GM12878 (cell line): ENCODE results near the gene SLC31A1. TPM values are rescaled to one million over a fixed set of nuclear protein-coding genes. Genes with fewer than 3 reads are reported as not detected.

Experiments
- ATAC-seq: fragments of 200-7000 bp; cut with Tn5 transposase; 3 replicates; pipeline ENCODE4 v1.9.1; 2020; ENCODE audit warnings: mild to moderate bottlenecking, moderate library complexity
- BruUV-seq: library from RNA; stranded (reverse); fragments of 400-500 nt; replicated peaks from 2 replicates; lab custom pipeline; 2021; lab: Mats Ljungman, UMichigan
- CTCF ChIA-PET: fragments of 300-600 bp; sonication (Branson Sonifier 250); formaldehyde crosslinking; extraction: SDS; loops from one replicate; lab custom pipeline; 2021; ENCODE audit warnings: inconsistent platforms; lab: Yijun Ruan, JAX
- POLR2A ChIA-PET: fragments of 350-600 bp; formaldehyde crosslinking; extraction: SDS; loops from one replicate; lab custom pipeline; 2021; ENCODE audit warnings: inconsistent platforms; lab: Charles Lee
- RAD21 ChIA-PET: fragments of 300-600 bp; sonication (Branson Sonifier 250); formaldehyde crosslinking; loops from one replicate; lab custom pipeline; 2023; ENCODE audit warnings: antibody characterized with exemption; ENCODE audit not compliant: unreplicated experiment; lab: Charles Lee
- SMC1A ChIA-PET: fragments of 300-600 bp; sonication (Branson Sonifier 250); formaldehyde crosslinking; loops from one replicate; lab custom pipeline; 2023; ENCODE audit not compliant: unreplicated experiment, uncharacterized antibody; lab: Charles Lee
- DNase-seq: peaks from one replicate; pipeline ENCODE4 v3.0.0-alpha.2; 2011; ENCODE audit warnings: low read depth, low spot score
- FAIRE-seq: peaks from 3 replicates; lab custom pipeline; 2011; peaks lifted over from hg19 to GRCh38; lab: Jason Lieb, UNC
- H2AFZ ChIP-seq: 2 replicates; pipeline ENCODE4 v1.6.0; 2011; ENCODE audit warnings: low read depth, low read length, control low read depth; ENCODE audit not compliant: control insufficient read depth
- H3K27ac ChIP-seq: 2 replicates; pipeline ENCODE4 v1.5.1; 2011; ENCODE audit warnings: control low read depth; ENCODE audit not compliant: control insufficient read depth, insufficient read depth
- H3K27me3 ChIP-seq, 2 experiments: replicated peaks in 1 of 2; 2 replicates each; pipeline versions ENCODE4 v1.6.0 to v1.6.1; 2011; ENCODE audit warnings: low read length in 1 of 2; ENCODE audit not compliant: control insufficient read depth in 2 of 2, insufficient read depth in 2 of 2
- H3K36me3 ChIP-seq, 2 experiments: 2 replicates each; pipeline ENCODE4 v1.5.1; 2011; ENCODE audit warnings: low read length in 1 of 2; ENCODE audit not compliant: control insufficient read depth in 2 of 2, insufficient read depth in 2 of 2
- H3K4me1 ChIP-seq: 2 replicates; pipeline ENCODE4 v1.6.1; 2011; ENCODE audit warnings: mild to moderate bottlenecking, low read length, moderate library complexity, mixed read lengths; ENCODE audit not compliant: control insufficient read depth, insufficient read depth
- H3K4me2 ChIP-seq: 2 replicates; pipeline ENCODE4 v1.6.0; 2011; ENCODE audit warnings: control low read depth; ENCODE audit not compliant: control insufficient read depth, insufficient read depth
- H3K4me3 ChIP-seq: fragments of 200-600 bp; sonication (generic); 2 replicates; pipeline ENCODE4 v1.5.1; 2016
- H3K79me2 ChIP-seq: 2 replicates; pipeline ENCODE4 v1.6.0; 2011; ENCODE audit warnings: low read length; ENCODE audit not compliant: control insufficient read depth, insufficient read depth
- H3K9ac ChIP-seq: 2 replicates; pipeline ENCODE4 v1.8.0; 2011; ENCODE audit warnings: low read length, control low read depth, mixed read lengths; ENCODE audit not compliant: control insufficient read depth, insufficient read depth
- H3K9me3 ChIP-seq: replicated peaks from 3 replicates; pipeline ENCODE4 v1.5.1; 2011; ENCODE audit warnings: mild to moderate bottlenecking, low read length; ENCODE audit not compliant: control insufficient read depth, insufficient read depth
- H4K20me1 ChIP-seq: 2 replicates; pipeline ENCODE4 v1.6.0; 2011; ENCODE audit not compliant: control insufficient read depth, insufficient read depth
- CBFB ChIP-seq: IDR thresholded peaks from 2 replicates; pipeline ENCODE4 v1.6.1; 2016; ENCODE audit warnings: antibody characterized with exemption, low read depth
- CEBPB ChIP-seq, 2 experiments: fragments of 150-350 bp in 1 of 2; IDR thresholded peaks; 2 replicates each; pipeline ENCODE4 v1.6.1; 2012 to 2014; ENCODE audit warnings: low read depth in 2 of 2, low read length in 2 of 2, borderline replicate concordance in 1 of 2, inconsistent platforms in 1 of 2
- EED ChIP-seq: sonication (generic); IDR thresholded peaks from 2 replicates; pipeline ENCODE4 v1.6.1; 2016; ENCODE audit warnings: antibody characterized with exemption, low read depth
- EGR1 ChIP-seq, 2 experiments: IDR thresholded peaks; 1 replicate in 1 of 2; 2 replicates in 1 of 2; pipeline ENCODE4 v1.6.1; 2011 to 2012; ENCODE audit warnings: low read depth in 2 of 2, low read length in 2 of 2, borderline replicate concordance in 1 of 2, mild to moderate bottlenecking in 1 of 2, moderate library complexity in 1 of 2
- GABPA ChIP-seq: IDR thresholded peaks from 2 replicates; pipeline ENCODE4 v1.6.1; 2014; ENCODE audit warnings: antibody characterized with exemption, low read depth, mild to moderate bottlenecking, inconsistent platforms
- SMARCA5 ChIP-seq: fragments of 450-650 bp; IDR thresholded peaks from 2 replicates; pipeline ENCODE4 v1.6.1; 2017; ENCODE audit warnings: mild to moderate bottlenecking
- SP1 ChIP-seq: IDR thresholded peaks from one replicate; pipeline ENCODE4 v1.6.1; 2011; ENCODE audit warnings: low read depth, low read length
- WGBS: methylation state at CpG from one replicate; pipeline ENCODE4 v1.1.6; 2016; ENCODE audit warnings: low lambda C conversion rate; ENCODE audit not compliant: insufficient replicate concordance, insufficient coverage; ENCODE audit errors: missing lambda C conversion rate; 5-methylcytosine and 5-hydroxymethylcytosine counted together
- in situ Hi-C: fragments of 300-500 bp; cut with MboI; formaldehyde crosslinking; loops from 9 replicates; pipeline ENCODE4 v1.14.3; 2018; ENCODE audit warnings: mixed read lengths
- intact Hi-C: fragments of 100-400 bp; cut with micrococcal nuclease; formaldehyde crosslinking; loops from one replicate; pipeline ENCODE4 v1.14.2; 2022; ENCODE audit not compliant: unreplicated experiment
- polyA plus RNA-seq, 11 experiments: library from polyadenylated mRNA; depleted of rRNA in 4 of 11; unstranded in 6 of 11; stranded (reverse) in 5 of 11; fragments of >200 nt; fragmentation: Nextera tagmentation in 4 of 11; fragmentation: Illumina TruSeq in 1 of 11; extraction: Ambion mirVana in 4 of 11; extraction: Trizol in 1 of 11; gene quantifications; 1 replicate in 1 of 11; 2 replicates in 10 of 11; pipeline versions ENCODE4 v1.2.1 to v1.2.3, GENCODE V29; 2011 to 2016; ENCODE audit warnings: inconsistent platforms in 2 of 11, missing spikeins in 2 of 11, low read depth in 1 of 11
- total RNA-seq, 4 experiments: library from RNA; depleted of rRNA in 3 of 4; stranded (reverse); fragments of >200 nt in 3 of 4; fragmentation: Illumina TruSeq in 1 of 4; extraction: Trizol in 1 of 4; gene quantifications; 2 replicates each; pipeline versions ENCODE4 v1.2.1 to v1.2.3, GENCODE V29; 2013 to 2021
- TF ChIP-seq, protein P1 (sequence below): fragments of 450-650 bp; IDR thresholded peaks from 2 replicates; pipeline ENCODE4 v1.6.1; 2017; ENCODE audit warnings: borderline replicate concordance

SLC31A1 gene
- total and polyA plus RNA-seq, 10 of the 15 experiments (the other 5 are each of a cell fraction or from before 2014, with no cell fraction given), result 7.3 to 16.2 (median 10.5) TPM

DNA sequence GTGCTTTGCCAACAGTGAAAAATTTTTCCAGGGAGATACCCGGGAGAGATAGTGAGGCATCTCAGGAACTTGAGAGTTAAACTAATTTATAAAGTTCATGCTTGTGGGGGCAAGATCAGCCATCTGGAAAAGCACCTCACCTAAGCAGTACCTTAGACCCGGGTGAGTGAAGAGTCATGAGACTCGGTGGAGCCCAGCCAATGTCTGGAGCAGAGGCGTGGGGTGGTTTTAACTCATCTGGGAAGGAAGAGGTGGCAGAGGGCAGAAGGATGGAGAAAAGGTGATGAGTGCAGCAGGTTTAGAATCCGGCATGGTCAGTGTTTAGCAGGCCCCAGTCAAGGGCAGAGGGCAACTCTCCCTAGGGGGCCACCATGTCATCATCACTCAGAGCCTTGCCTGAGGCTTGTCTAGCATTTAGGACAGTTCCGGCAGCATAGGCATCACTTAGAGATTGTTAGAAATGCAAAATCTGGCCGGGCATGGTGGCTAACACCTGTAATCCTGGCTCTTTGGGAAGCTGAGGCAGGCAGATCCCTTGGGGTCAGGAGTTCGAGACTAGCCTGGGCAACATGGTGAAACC is 86.1 kb downstream of the SLC31A1 start:
- FAIRE-seq (no peak), ATAC-seq (no peak), DNase-seq (no peak)
- POLR2A ChIA-PET, result interaction anchor here (0.6 kb wide), 1 partner anchor 176 kb away, joined by 3 read pairs; no protein-coding TSS in a partner anchor
- intact Hi-C loops (no loop called here), in situ Hi-C loops (no loop called here)
- 41% methylated on average over 8 of the region's 8 CpGs for WGBS
- no peaks in the 10 kb centered on the region for H4K20me1 ChIP-seq
- H3K79me2 ChIP-seq, result no peaks in the 10 kb centered on the region
- CTCF ChIA-PET, result interaction anchor here (1.7 to 1.9 kb wide), 2 partner anchors 92 to 348 kb away, joined by 5 to 6 read pairs; no protein-coding TSS in a partner anchor
- no peak overlapping the region for H3K27ac ChIP-seq
- no peaks in the 10 kb centered on the region for H3K36me3 ChIP-seq
- H2AFZ ChIP-seq, result no peak overlapping the region
- no peak overlapping the region for H3K9ac ChIP-seq
- H3K27me3 ChIP-seq, result no peaks in the 10 kb centered on the region
- H3K9me3 ChIP-seq, result no peaks in the 10 kb centered on the region
- no peak overlapping the region for H3K4me2 ChIP-seq
- BruUV-seq, result no TSS peak
- no peak overlapping the region for H3K4me3 ChIP-seq
- SMC1A ChIA-PET, result interaction anchor here (1.5 to 3.3 kb wide), 3 partner anchors 96 to 350 kb away, joined by 4 to 14 read pairs (median 5); no protein-coding TSS in a partner anchor
- RAD21 ChIA-PET, result no interaction called here
- H3K4me1 ChIP-seq, result no peaks in the 10 kb centered on the region
- no peak for TF ChIP-seq CBFB
- no peak for TF ChIP-seq SMARCA5
- TF ChIP-seq EGR1 (IDR thresholded peaks at IDR 0.05; ENCODE audit: borderline replicate concordance in 1 of 2, low read depth in 2 of 2, low read length in 2 of 2), result no peak
- no peak for TF ChIP-seq SP1
- no peak for TF ChIP-seq EED
- TF ChIP-seq, protein P1, sequence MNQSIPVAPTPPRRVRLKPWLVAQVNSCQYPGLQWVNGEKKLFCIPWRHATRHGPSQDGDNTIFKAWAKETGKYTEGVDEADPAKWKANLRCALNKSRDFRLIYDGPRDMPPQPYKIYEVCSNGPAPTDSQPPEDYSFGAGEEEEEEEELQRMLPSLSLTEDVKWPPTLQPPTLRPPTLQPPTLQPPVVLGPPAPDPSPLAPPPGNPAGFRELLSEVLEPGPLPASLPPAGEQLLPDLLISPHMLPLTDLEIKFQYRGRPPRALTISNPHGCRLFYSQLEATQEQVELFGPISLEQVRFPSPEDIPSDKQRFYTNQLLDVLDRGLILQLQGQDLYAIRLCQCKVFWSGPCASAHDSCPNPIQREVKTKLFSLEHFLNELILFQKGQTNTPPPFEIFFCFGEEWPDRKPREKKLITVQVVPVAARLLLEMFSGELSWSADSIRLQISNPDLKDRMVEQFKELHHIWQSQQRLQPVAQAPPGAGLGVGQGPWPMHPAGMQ, result no peak
- TF ChIP-seq GABPA, result no peak
- TF ChIP-seq CEBPB (IDR thresholded peaks at IDR 0.05; ENCODE audit: borderline replicate concordance in 1 of 2, low read depth in 2 of 2, low read length in 2 of 2), result no peak
- TF ChIP-seq, all 136 proteins: peak for 0
